ENCODE results near the gene CTNNA1.

The CTNNA1 gene

DNA sequence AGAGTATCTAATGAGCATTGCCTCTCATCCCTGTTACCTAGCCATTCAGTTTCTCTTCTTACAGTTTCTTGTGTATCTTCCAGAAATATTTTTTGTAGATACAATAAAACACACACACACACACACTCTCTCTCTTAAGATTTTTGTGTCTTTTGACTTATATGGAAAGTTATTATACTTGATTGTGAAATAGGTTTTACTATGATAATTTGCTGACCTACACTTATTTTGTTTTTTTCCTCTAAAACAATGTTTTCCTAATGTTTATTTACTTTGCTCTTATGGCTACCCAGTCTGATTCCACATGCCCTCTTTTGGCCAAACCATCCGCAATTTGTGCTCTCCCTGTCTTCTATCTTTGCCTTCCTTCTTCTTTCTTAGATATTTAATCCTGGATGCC, 96.7 kb downstream of the CTNNA1 start:
- DNase-seq (ENCODE audit: low spot score) = no peak

DNA sequence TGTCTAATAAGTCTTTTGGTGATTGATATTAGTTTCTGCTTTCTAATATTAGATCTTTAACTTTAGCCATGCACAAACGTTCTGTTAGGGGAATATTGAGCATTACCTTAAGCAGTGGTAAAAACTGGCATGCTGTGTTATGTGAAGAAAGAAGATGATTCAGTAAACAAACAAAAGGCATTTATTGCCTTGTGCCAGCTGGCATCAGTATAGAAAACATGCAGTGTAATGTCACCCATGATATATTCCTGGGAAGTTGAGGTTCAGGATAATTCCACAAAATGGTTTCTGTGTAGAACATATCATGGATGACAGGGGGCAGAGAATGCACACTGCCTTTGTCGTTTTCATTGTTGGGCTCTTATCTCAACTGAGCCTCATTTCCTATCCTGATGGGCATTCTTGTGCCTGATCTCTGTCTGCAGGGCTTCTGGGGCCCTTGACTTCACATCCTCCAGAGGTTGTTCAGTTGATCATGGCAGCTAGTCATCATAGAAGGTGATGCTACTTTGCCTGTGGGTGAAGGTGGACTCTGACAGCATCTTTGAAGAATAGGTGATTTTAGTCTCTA, 97.7 kb downstream of the CTNNA1 start:
- no peak for DNase-seq (ENCODE audit: low spot score)

DNA sequence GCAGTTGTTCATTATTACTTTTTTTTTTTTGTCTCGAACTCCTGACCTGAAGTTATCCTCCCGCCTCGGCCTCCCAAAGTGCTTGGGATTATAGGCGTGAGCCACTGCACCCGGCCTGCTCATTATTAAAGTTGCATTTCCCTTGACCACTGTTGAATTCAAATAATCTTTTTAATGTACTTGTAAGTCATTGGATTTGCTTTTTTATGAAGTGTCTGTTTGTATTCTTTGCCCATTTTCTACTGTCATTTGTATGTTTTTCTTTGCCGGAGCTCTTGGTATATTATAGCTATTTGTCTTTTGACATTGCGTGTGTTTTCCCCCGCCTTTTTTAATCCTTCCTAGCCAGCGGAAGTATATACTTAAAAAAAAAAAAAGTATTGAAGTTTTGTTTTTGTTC, 99.9 kb downstream of the CTNNA1 start:
- no peak for DNase-seq (ENCODE audit: low spot score)

DNA sequence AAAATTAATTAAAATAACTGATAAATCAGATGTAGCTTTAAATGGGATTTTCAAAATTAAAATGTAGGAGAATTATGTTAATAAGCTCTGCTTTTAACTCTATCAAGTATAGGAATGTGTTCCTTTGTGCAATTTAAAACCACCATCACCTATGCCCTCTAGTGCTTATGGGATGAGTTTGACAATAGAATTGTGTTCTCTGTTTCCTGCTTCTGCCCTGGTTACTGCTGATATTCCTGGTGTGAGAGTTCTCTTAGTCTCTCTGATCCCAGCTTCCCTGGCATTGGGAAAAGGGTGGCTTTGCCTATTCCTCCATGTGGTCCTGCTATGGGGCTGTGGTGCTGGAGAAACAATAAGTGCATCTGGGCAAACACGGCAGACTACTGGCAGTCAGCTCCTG, 113.8 kb downstream of the CTNNA1 start:
- DNase-seq (ENCODE audit: low spot score) = no peak

DNA sequence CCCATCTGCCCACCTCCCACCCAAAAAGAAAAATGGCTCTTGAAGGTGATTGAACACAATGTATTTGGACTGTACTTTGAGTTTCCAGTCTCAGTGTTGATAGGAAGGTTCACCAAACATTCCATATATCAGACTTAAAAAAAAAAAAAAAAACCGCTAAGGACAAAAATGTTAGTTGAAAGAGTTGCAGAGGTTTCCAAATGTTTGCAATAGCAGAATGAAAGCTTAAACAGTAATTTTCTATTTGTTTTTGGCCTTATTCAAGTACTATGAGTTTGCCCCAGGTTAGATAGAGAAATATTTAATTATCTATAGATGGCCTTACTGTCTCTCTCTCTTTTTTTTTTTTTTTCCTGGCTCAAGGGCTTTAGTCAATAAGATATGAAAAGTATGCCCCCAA, 115.8 kb downstream of the CTNNA1 start:
- DNase-seq (ENCODE audit: low spot score) = no peak

DNA sequence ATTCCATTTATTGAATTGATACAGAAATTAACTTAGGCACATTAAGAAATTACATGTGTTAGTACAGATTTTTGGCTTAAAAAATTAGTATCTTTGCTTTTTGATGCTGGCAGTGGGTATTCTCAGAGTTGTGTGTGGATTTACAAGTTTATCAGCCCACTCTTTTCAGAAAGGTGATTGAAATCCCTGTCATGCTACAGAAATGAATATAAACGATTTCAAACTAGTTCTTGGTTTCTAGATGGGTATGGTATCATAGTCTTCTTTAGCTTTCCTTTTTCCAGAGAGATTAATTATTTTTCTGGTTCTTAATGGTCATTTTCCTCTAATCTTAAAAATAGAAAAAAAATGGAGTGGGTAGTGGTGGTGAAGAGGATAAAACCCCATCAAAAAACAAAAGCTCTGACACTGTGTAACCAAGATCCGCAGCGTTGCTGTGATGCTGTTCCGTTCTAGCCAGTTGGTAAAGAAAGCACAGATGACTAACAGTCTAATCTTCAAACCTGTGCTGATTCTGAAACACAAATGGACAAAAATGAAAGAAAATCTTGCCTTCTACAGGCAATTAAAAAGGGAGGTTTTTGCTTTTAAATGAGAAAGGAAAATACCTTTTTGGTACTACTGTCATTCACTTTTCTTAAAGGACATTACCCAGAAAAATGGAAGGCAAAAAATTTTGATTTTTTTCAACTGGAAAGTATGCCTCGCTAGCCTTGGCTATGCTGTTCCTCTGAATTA, 116.7 kb downstream of the CTNNA1 start:
- DNase-seq (ENCODE audit: low spot score) = peak; percentile 56

DNA sequence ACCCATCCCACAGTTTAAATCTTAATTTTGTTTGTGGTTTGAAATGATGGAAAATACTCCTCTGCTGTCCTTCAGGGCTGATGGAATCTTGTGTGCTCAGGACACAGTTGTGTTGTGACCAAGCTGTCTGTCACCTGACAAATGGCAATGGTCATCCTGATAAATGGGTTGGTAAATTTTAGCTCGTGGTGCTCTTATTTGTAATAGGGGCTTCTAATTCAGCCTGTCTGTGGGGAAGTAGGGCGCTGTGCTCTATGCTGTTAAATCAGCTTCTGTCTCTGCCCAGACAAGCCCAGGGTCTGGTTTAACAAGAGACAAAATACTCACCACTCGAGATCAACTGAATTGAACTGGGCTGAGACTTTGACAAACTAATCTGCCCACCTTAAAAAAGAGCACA, 117.4 kb downstream of the CTNNA1 start:
- DNase-seq (ENCODE audit: low spot score) = peak; percentile 71

DNA sequence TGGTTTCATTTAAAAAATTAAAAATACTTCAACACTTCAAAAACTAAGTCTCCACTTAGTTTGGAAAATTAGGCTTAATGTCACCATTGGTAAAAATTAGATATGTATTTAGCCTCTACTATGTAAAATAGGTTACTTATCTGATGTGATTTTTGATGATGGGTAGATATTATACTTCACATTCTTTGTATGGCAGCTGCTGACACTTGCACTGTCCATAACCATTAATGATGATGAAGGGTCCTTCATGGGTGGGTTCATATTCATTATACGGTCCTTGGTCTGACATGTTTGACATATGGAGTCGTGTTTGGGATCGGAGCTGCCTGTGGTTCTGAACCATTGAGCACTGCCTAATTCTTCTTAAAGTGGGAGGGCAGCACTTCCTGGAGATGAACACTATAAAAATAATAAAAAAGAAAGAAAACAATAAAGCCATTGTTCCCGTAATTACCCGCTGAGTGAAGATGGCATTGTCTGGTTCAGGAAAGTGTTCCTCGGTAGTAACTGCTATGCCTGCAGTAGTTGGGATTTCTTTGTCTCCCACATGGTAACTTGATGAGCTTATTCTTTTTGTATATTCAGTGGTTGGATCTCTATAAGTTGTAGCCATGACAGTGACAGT, 119.7 kb downstream of the CTNNA1 start:
- DNase-seq (ENCODE audit: low spot score) = peak; percentile 76

DNA sequence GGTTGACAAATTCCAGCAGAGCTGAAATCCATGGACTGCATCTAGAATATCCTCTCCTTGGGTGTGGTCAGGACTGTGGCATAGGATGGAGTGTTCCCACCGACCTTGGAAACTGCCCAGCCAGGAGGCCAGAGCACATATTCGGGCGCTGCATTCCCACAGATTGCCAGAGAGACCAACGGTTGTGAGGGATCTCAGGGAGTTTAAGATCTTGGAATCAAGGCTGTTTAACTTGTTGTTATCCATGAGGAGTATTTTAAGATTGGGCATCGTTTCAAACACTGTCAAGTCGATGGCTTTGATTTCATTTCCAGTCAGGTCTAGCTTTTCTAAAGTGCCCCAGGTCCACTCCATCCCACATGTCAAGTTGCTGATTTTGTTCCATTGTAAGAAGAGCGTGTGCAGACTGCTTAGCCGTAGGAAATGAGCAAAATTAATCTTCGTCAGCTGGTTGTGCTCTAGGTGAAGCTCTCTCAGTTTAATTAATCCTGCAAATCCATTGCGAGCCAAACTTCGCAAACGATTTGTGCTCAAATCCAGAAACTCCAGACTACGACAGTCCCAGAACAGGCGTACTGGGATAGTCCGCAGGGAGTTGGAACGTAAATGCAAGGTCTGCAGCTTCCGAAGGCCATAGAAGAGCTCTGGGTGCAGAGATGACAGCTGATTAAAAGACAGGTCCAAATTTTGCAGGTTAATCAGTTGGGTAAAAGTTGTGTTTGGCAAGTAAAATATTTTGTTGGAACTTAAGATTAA, 120.4 kb downstream of the CTNNA1 start:
- peak; percentile 58 for DNase-seq (ENCODE audit: low spot score)

DNA sequence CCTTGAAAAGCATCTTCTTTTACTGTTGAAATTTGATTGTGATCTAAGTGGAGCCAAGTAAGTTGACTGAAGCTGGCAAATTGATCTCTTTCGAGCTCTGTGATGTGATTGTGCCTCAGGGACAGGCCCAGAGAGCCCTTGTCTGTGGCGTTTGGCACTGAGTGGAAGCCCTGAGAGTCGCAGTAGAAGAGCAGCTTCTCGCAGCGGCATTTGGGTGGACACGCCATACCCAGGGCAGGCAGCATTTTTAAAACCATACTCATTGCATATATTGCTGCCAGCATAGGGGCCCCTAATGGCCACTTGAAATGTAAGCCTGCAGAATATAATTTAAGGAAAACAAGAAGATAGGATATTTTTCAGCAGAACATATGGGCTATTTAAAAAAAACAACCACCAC, 121.0 kb downstream of the CTNNA1 start:
- peak; percentile 81 for DNase-seq (ENCODE audit: low spot score)

DNA sequence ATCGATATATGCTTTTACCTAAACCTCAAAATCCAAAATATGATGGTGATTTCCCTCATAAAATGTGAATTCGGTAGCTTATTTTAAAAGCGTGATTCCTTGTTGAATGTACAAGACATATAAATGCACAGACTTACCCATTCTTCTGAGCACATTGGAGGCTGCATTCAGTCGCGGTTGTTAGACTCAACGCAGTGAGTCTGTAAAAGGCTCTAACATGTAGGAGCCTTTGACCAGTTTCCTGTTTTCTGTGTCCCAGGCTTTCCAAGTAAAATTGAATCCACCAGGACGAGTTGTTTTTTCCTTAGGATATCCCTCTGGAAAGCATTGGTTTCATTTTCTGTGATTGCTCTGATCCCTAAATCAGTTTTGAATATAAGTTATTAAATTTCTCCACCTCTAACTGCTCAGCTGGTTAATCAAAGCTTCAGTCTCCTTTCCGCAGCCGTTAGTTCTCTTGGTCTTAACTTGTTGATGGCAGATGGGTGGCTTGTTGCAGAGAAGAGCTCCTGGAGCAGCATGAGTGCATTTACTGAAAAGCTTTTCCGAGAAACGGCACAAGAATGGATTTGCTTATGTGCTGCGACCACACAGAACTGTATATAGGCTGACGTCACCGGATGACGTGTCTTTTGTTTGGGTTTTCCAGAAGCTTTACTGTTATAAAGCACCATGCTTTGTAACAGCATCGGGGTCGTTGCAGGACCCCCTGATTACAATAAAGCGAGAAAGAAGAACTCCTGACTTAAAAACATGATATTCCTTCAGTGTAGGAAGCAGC, 121.7 kb downstream of the CTNNA1 start, which contains the start of gene LRRTM2:
Gene LRRTM2, minus strand, starts transcription at position 565 of the 781 bp plus-strand sequence. Its CDS starts 424 bp downstream, at position 141.
- peak; percentile 93 for DNase-seq (ENCODE audit: low spot score)

DNA sequence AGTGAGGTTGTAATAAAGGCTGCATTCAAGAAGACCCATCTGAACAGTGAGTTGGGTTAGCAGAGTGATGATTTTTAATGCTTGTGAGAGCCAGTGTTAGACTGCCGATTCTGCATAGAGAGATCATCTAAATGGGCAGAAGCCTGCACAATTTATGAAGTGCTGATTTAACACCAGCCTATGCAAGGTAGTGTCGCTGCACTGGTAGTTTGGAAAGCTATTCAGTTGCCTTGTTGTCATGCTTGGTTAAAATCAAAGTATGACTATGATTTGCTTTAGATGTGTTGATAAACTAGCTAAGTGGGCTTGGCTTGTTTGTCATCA, 122.3 kb downstream of the CTNNA1 start:
- no peak for DNase-seq (ENCODE audit: low spot score)

DNA sequence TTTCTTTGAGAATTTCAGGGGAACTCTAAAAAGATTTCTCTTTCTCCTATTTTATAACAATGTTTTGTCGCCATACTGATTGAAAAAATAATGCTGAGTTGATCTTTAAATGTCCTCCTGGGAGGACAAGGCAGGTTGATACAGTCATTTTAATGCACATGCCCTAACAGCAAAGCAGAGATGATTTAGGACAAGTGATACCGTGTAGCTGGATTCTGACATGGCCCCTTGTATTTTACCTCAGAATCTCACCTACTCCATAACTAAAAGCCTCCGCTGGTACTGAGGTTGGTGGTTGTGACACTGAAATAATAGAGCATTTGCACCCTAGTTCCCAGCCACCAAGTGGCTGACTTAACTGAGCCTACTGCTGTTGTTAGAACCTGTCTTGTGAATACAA, 122.7 kb downstream of the CTNNA1 start:
- peak; percentile 34 for DNase-seq (ENCODE audit: low spot score)

DNA sequence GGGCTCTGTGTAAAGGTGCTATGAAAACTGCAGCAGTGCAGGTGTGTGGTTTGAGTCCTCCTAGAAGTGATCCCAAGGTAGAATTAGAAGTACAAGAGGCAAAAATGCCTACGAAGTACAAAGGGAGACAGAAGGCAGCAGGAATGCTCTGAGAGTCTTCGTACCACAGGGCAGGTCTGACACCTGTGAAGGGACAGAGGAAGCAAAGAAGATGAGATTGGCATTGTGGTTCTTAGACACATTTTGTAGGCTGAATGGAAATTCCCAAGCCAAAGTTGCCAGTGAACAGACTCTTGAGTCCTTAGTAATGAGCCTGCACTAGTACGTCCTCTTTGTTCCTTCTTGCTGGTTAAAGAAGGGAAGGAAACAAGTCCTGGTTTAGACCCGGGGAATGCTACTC, 123.6 kb downstream of the CTNNA1 start:
- no peak for DNase-seq (ENCODE audit: low spot score)

DNA sequence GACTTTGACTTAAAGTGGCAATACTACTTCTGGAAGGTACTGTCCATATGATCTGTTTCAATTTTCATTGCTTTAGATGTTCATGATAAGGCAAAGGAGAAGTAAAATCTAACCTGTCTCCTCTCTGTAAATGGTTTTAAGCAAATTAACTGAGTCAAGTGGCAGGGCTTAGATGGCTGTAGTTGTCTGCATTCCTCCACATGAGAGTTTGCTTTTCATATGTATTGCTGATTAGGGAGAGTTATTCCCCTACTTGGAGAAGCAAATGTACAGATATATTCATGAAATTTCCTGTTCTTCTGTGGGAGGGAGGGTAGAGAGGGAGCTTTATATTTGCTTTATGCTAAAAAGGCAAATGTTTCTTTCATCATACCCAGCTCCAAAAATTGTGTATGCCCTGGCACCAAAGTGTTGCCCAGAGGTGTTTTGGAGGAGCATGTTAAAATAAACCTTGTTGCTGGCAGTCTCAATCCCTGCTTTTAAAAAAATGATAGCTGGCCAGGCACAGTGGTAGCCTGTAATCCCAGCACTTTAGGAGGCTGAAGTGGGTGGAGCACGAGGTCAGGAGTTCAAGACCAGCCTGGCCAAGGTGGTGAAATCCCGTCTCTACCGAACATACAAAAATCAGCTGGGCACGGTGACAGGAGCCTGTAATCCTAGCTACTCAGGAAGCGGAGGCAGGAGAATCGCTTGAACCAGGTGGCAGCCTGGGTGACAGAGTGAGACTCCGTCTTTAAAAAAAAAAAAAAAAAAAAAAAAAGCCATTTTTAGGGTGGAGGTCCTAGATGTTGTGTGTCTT, 125.4 kb downstream of the CTNNA1 start:
- no peak for DNase-seq (ENCODE audit: low spot score)

DNA sequence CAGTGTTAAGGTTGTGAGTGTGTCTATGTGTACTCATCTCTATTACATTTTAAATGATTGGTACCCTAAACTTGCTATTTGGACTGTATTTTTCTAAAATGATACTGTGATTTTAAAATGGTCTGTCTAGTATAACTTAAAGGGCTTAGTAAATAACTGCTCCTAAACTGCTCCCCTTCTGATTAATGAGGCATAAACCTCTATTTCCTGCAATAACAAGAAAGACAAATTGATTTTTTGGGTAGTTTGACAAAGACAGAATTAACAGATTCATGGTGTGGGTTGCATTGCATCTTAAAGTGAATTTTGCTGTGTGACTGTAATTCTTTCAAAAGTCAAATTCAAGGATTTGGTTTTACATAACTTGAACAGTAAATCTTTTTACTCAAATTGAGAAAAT, 130.0 kb downstream of the CTNNA1 start:
- no peak for DNase-seq (ENCODE audit: low spot score)

DNA sequence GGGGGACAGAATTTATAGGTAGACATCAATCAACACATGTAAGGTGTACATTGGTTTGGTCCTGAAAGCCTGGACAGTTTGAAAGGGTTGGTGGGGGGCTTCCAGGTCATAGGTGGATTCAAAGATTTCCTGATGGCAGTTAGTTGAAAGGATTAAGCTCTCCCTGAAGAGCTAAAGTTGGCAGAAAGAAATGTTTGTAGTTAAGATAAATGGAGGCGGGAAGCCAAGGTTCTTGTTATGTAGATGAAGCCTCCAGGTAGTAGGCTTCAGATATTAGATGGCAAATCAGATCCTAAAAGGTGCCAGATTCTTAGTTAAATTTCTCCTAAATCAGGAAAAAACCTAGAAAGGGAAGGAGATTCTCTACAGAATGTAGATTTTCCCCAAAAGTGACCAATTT, 130.9 kb downstream of the CTNNA1 start:
- no peak for DNase-seq (ENCODE audit: low spot score)

DNA sequence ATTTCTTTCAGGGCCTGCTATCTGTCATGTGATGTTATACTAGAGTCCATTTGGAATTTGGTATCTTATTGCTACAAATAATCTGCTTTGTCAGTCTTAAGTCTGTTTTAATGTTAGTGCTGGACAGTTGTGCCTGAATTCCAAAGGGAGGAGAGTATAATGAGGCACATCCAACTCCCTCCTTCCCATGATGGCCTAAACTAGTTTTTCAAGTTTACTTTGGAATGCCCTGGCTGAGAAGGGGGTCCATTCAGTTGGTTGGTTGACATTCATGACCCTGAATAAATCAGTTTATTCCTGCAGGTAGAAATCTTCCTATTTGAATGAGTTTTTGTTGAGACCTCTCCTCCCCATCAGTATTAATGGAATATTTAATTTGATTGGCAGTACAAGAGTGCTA, 131.3 kb downstream of the CTNNA1 start:
- no peak for DNase-seq (ENCODE audit: low spot score)

DNA sequence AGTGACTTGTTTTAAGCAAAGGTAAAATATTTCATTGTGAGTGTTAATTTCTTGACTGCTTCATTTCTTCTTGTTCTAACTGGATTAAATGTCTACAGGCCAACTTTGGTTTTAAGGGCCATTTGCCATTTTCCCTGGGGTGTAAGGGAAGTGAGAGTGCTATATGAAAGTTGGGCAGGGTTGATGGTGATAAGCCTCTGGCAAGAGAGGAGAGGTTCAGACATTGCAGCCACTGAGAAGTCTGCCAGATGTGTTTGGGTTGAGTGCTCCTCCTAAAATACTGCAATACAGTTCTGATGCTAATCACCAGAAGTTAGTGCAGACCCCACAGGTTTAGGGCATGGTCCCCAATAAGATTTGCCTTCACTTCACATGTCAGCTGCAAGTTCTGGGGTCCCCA, 136.8 kb downstream of the CTNNA1 start:
- no peak for DNase-seq (ENCODE audit: low spot score)

DNA sequence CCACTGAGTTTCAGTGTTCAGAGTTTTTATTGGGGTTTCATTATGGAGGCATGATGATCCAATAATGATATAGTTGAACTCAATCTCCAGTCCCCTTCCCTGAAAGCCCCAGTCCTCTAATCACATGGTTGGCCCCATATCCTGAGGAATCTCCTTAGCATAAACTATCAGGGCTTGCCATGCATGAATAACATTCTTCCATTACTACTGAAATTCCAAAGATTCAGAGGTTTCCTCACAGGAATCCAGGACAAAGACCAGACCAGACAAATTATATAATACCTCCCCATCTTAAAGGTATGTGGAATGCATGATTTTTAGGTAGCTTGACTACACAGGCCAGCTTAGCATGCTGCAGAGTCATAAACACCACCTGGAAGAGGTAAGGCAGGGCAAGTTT, 137.4 kb downstream of the CTNNA1 start:
- no peak for DNase-seq (ENCODE audit: low spot score)

DNA sequence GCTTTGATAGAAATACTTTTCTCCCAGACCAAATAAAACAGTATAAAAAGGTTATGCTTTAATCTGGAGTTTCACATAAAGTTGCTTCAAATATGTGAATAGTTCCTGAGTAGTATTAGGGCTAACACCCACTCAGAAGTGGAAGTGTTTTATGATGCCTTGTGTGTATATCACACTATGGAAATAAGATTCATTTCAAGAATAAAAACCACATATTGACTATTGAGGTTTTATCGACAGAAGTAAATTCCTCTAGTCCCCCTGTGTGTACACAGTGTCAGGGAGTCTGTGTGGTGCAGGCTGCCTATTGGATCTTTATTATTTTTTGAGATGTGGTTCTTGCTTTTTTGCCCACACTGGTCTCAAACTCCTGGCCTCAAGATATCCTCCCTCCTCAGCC, 142.7 kb downstream of the CTNNA1 start:
- no peak for DNase-seq (ENCODE audit: low spot score)

All from pons (tissue), 1 donor.